ENCODE data around the gene INVS.
"Not testable (repeated sequence)": the region's sequence is repeated elsewhere in the genome, so short reads cannot be mapped to it uniquely, and the experiment has no call there.

INVS gene, protein sequence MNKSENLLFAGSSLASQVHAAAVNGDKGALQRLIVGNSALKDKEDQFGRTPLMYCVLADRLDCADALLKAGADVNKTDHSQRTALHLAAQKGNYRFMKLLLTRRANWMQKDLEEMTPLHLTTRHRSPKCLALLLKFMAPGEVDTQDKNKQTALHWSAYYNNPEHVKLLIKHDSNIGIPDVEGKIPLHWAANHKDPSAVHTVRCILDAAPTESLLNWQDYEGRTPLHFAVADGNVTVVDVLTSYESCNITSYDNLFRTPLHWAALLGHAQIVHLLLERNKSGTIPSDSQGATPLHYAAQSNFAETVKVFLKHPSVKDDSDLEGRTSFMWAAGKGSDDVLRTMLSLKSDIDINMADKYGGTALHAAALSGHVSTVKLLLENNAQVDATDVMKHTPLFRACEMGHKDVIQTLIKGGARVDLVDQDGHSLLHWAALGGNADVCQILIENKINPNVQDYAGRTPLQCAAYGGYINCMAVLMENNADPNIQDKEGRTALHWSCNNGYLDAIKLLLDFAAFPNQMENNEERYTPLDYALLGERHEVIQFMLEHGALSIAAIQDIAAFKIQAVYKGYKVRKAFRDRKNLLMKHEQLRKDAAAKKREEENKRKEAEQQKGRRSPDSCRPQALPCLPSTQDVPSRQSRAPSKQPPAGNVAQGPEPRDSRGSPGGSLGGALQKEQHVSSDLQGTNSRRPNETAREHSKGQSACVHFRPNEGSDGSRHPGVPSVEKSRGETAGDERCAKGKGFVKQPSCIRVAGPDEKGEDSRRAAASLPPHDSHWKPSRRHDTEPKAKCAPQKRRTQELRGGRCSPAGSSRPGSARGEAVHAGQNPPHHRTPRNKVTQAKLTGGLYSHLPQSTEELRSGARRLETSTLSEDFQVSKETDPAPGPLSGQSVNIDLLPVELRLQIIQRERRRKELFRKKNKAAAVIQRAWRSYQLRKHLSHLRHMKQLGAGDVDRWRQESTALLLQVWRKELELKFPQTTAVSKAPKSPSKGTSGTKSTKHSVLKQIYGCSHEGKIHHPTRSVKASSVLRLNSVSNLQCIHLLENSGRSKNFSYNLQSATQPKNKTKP

DNA sequence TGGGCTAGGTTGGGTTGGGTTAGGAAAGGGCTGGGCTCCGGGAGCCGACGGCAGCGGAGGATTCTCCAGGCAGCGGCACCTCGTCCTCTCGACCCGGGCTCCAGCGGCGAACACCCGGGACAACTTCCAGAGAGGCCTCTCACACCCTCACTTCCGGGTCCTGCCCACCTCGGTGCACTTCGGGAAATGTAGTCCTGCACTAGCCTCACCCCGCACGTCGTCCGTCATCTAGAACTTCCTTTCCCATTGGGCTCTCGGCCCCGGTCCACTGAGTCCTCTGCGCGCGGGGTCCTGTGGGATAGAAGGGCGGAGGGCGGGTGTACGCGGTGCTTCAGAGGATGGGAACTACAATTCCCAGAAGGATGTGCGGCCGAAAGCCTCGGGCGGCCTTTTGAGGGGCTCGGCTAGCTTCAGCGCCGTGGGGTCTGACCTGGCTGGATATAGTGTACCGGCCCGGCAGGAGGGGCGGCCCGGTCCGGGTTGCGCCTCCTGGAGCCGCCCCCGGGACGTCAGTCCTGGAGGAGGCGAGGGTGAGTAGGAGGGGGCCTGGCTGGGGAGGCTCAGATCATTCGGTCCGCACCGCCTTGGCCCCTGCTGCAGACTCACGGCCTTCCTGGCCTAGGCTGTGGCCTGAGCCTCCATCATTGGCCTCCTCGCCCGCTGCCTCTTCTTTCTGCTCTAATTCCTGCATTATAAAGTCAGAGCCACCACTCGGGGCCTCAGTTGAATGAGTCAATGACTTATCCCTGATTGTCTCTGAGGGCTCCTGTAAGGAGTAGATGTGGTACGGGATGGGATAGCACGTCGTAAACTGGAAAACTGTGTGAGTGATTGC, at the start of gene INVS, which contains the start of gene ERP44:
Gene INVS, plus strand, starts transcription at position 357 of the 835 bp plus-strand sequence. CDS start 5,279 bp downstream, outside the sequence.
Gene ERP44, minus strand, starts transcription at position 114 of the 835 bp plus-strand sequence. CDS start 160 bp downstream, outside the sequence.
- peak; percentile 96 for DNase-seq

DNA sequence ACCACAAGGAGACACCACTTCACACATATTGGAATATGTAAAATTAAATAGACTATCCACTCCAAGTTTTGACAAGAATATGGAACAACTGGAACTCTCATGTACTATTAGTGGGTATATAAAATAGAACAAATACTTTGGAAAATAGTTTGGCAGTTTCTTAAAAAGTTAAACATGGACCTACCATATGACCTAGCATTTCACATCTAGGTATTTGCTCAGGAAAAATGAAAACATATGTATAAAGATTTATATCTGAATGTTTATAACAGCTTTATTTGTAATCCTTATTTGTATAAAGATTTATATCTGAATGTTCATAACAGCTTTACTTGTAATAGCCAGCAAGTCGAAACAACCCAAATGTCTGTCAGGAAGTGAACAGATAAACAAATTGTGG, 49.5 kb upstream of the INVS start:
- no peak for DNase-seq

GRCh38 chr9:100052375-100052774, 46.7 kb upstream of the INVS start:
- no peak for DNase-seq

DNA sequence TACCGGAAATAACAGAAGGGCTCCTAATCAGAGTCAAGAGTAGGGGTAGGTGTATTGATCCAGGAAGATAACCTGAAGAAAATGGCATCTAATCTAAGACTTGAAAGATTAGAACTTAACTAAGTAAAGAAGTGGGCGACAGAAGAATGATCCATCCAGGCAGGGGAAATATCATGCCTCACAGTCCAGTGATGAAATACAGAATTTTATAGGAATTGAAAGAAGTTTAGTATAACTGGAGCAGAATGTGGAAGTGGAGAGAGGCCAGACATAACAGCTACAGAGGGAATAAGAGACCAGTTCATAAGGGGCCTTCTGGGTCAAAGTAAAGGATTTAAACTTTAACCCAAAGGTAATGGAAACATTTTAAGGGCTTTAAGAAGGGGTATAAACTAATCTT, 42.5 kb upstream of the INVS start:
- DNase-seq: no peak

GRCh38 chr9:100057624-100058023, 41.4 kb upstream of the INVS start:
- no peak for DNase-seq

- no peak for DNase-seq
Measured at GRCh38 chr9:100058699-100059579, 40.1 kb upstream of the INVS start.

GRCh38 chr9:100062683-100063082, 36.4 kb upstream of the INVS start:
- DNase-seq: not testable (repeated sequence)

- no peak for DNase-seq
Measured at GRCh38 chr9:100063185-100063584, 35.9 kb upstream of the INVS start.

DNA sequence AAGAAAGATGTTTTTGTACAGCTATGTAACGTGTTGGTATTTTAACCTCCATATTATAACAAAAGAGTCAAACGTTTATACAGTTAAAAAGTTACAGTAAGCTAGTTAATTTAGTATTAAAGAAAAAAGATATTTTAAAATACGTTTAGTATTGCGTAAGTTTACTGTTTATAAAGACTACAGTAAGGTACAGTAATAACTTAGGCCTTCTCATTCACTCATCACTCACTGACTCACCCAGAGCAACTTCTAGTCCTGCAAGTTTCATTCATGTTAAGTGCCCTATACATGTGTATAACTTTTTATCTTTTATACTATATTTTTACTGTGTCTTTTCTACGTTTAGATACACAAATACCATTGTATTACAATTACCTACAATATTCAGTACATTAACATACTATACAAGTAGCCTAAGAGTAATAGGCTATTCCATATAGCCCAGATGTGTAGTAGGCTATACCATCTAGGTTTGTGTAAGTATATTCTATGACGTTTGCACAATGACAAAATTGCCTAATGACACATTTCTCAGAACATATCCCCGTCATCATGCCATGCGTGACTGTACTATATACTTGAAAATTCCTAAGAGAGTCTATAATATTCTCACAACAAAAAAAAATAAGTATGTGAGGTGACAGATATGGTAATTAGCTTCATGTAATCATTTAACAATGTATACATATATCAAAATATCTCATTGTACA, 34.0 kb upstream of the INVS start:
- DNase-seq: no peak

- DNase-seq: no peak
Measured at GRCh38 chr9:100066539-100066938, 32.5 kb upstream of the INVS start.

- not testable (repeated sequence) for DNase-seq
Measured at GRCh38 chr9:100067990-100068389, 31.1 kb upstream of the INVS start.

DNA sequence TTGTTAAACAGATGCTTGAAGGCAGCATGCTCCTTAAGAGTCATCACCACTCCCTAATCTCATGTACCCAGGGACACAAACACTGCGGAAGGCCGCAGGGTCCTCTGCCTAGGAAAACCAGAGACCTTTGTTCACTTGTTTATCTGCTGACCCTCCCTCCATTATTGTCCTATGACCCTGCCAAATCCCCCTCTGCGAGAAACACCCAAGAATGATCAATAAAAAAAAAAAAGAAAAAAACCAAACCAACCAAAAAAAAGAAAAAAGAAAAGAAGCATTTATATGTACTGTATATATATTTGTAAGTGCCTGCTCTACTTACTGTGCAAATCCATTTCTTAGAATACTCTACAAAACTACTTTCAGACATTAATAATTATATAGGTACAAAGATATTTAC, 30.0 kb upstream of the INVS start:
- not testable (repeated sequence) for DNase-seq

DNA sequence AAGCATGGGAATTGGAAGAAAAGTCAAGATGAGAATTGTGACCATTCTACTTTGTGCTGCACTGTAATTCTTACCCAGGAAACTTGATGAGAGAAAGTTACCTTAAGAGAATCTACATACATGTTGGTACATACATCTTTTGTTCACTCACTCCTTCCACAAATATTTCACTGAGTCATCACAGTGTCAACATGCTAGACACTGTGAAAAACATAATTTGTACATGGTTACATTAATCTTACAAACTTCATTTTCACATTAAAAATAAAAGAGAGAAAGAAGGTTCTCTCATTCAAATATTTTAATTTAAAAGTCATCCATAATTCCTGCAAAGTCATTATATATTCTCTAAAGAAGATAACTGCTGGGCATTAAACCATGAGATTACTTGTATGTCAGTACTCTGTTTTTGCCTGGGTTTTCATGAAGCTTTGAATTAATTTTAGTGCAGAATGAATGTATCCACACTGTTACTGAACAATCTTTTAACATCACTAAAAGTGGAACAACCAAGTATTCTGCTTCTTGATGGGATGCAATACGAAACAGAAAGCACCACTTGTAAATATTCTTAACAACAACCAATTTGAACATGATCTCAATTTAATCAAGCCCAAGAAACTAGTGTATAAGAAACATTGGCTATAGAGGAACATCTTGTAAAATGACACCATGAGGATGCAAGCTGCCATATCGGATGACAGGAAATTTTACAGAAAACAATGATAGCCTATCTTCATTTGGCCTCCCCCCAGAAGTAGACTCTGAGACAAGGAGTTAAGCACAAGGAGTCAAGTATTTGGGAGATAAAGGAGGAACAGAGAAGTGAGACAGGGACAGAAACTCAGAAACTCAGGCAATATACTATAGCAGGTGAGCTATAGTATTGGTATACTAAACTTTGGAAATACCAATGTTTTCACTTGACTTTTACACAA, 28.7 kb upstream of the INVS start:
- no peak for DNase-seq

DNA sequence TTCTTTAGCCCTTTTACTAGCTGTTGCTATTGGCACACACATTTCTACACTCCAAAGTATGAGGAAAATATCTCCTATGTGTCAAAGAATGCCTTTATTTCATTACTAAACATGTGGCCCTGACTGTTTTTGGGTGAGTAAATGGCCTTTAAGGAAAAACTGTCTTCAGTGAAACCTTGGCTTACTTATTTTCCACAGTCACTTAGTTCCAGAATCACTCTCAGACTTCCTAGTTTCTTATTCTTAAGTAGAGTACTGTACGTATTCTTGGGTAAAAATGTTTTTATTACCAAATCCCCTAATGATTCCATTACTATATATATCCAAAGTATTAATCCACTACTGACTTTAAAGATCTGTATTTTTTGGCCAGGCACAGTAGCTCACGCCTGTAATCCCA, 27.8 kb upstream of the INVS start:
- DNase-seq: no peak

GRCh38 chr9:100072805-100073204, 26.2 kb upstream of the INVS start:
- DNase-seq: no peak

DNA sequence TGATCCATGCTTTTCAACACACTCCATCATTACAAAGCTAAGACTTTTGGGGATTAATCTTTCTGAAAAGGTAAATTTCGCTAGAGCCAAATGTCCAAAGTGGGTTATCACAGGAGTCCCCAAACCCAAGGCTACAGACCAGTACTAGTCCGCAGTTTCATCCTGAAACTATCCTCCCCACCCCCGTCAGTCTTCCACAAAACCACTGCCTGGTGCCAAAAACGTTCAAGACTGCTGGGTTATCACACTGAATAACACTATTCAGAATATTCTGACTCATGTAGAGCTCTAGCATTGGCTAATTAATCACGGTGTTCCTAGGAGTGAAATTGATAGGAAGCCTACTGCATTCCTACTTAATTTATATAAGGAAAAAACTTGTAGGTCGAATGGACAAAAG, 24.9 kb upstream of the INVS start:
- no peak for DNase-seq

GRCh38 chr9:100074989-100075388, 24.1 kb upstream of the INVS start:
- no peak for DNase-seq

DNA sequence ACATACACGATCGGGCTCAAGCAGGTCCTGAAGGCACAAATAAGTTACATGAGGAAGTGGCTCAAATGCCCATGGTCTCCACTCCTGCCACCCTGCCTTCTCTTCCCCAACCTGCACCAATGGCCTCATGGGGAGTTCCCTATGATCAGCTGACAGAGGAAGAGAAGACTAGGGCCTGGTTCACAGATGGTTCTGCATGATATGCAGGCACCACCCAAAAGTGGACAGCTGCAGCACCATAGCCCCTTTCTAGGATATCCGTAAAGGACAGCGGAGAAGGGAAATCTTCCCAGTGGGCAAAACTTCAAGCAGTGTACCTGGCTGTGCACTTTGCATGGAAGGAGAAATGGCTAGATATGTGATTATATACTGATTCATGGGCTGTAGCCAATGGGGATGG, 22.8 kb upstream of the INVS start:
- not testable (repeated sequence) for DNase-seq

GRCh38 chr9:100082782-100083181, 16.3 kb upstream of the INVS start:
- no peak for DNase-seq

Data from NCI-H2227 treated with DMSO at 0.1 percent for 48 hours (cell line).